K562 (cell line): ENCODE results near the gene FILIP1L. TPM values are rescaled to one million over a fixed set of nuclear protein-coding genes. Genes with fewer than 3 reads are reported as not detected.

Experiments
- ADNP ChIP-seq: fragments of 200-800 bp; sonication (Bioruptor generic); IDR thresholded peaks from 2 replicates; pipeline ENCODE4 v1.6.1; 2016; ENCODE audit warnings: missing genetic modification characterization, missing compliant biosample characterization
- CBX2 ChIP-seq: fragments of 200-600 bp; sonication (generic); IDR thresholded peaks from one replicate; pipeline ENCODE4 v1.6.1; 2012; ENCODE audit warnings: mild to moderate bottlenecking, low read length, inconsistent platforms; ENCODE audit not compliant: insufficient read depth, poor library complexity, severe bottlenecking
- EGR1 ChIP-seq: fragments of 450-650 bp; conservative IDR thresholded peaks from 2 replicates; pipeline ENCODE4 v1.6.1; 2017; ENCODE audit warnings: mild to moderate bottlenecking
- ESRRA ChIP-seq: fragments of 450-650 bp; IDR thresholded peaks from 2 replicates; pipeline ENCODE4 v1.6.1; 2014; ENCODE audit warnings: low read depth, mild to moderate bottlenecking, moderate library complexity, borderline replicate concordance
- HNRNPLL ChIP-seq: fragments of 200-400 bp; formaldehyde crosslinking; IDR thresholded peaks from 2 replicates; pipeline ENCODE4 v1.6.1; 2017; ENCODE audit warnings: low read length, low read depth, mild to moderate bottlenecking; ENCODE audit not compliant: poor library complexity, severe bottlenecking
- IFI16 ChIP-seq: fragments of 250-450 bp; sonication (Bioruptor Pico); IDR thresholded peaks from 2 replicates; pipeline ENCODE4 v2.1.2; 2022; ENCODE audit warnings: mild to moderate bottlenecking, inconsistent platforms
- KAT2B ChIP-seq: IDR thresholded peaks from one replicate; pipeline ENCODE4 v1.6.1; 2012; ENCODE audit warnings: low read depth, mild to moderate bottlenecking, control low read depth, inconsistent platforms, low read length, moderate library complexity
- NFATC3 ChIP-seq: fragments of 450-650 bp; IDR thresholded peaks from 2 replicates; pipeline ENCODE4 v1.6.1; 2017; ENCODE audit warnings: mild to moderate bottlenecking
- NKRF ChIP-seq: fragments of 450-650 bp; IDR thresholded peaks from 2 replicates; pipeline ENCODE4 v1.6.1; 2016; ENCODE audit warnings: borderline replicate concordance
- NR2C1 ChIP-seq, 2 experiments: fragments of 450-650 bp; IDR thresholded peaks; 2 replicates each; pipeline ENCODE4 v1.6.1; 2017; ENCODE audit warnings: mild to moderate bottlenecking in 2 of 2, antibody characterized with exemption in 1 of 2, inconsistent platforms in 1 of 2, missing compliant biosample characterization in 1 of 2, missing genetic modification characterization in 1 of 2
- OTX1 ChIP-seq: fragments of 450-650 bp; formaldehyde crosslinking; IDR thresholded peaks from 2 replicates; pipeline ENCODE4 v1.4.0; 2022; ENCODE audit warnings: mild to moderate bottlenecking
- RNF2 ChIP-seq: sonication (generic); IDR thresholded peaks from 2 replicates; pipeline ENCODE4 v1.6.1; 2016
- TCF3 ChIP-seq: sonication (generic); formaldehyde crosslinking; IDR thresholded peaks from 2 replicates; pipeline ENCODE4 v1.4.0; 2020; ENCODE audit warnings: mild to moderate bottlenecking, missing genetic modification reagents
- ZBTB12 ChIP-seq: fragments of 250-450 bp; sonication (Bioruptor Pico); IDR thresholded peaks from 2 replicates; pipeline ENCODE4 v1.4.0; 2020
- ZNF277 ChIP-seq: fragments of 250-450 bp; sonication (Bioruptor Pico); IDR thresholded peaks from 2 replicates; pipeline ENCODE4 v1.8.0; 2022; ENCODE audit warnings: inconsistent platforms, mild to moderate bottlenecking, moderate library complexity, borderline replicate concordance
- ZNF766 ChIP-seq: fragments of 200-800 bp; sonication (Bioruptor generic); conservative IDR thresholded peaks from 2 replicates; pipeline ENCODE4 v1.6.1; 2016; ENCODE audit warnings: missing genetic modification characterization, missing compliant biosample characterization
- ZNF830 ChIP-seq: fragments of 250-450 bp; sonication (Bioruptor Pico); IDR thresholded peaks from 2 replicates; pipeline ENCODE4 v1.5.0; 2021; ENCODE audit warnings: mild to moderate bottlenecking
- polyA plus RNA-seq, 8 experiments: library from polyadenylated mRNA; depleted of rRNA in 4 of 8; stranded (reverse) in 5 of 8; unstranded in 3 of 8; fragments of >200 nt; fragmentation: Nextera tagmentation in 2 of 8; fragmentation: Illumina TruSeq in 1 of 8; extraction: Ambion mirVana in 2 of 8; extraction: Trizol in 1 of 8; gene quantifications; 2 replicates each; pipeline versions ENCODE4 v1.2.1 to v1.2.3, GENCODE V29; 2011 to 2014; ENCODE audit warnings: inconsistent platforms in 1 of 8, missing spikeins in 1 of 8
- total RNA-seq, 7 experiments: library from RNA; depleted of rRNA in 6 of 7; stranded (reverse); fragments of >200 nt in 6 of 7; fragmentation: Illumina TruSeq in 2 of 7; extraction: Trizol in 2 of 7; gene quantifications; 2 replicates each; pipeline versions ENCODE4 v1.2.1 to v1.2.3, GENCODE V29; 2011 to 2021; ENCODE audit warnings: low replicate concordance in 1 of 7
- TF ChIP-seq, protein P1 (sequence below): fragments of 200-400 bp; formaldehyde crosslinking; IDR thresholded peaks from 2 replicates; pipeline ENCODE4 v1.6.1; 2017; ENCODE audit warnings: mild to moderate bottlenecking, low read depth, low read length, moderate library complexity
- TF ChIP-seq, protein P2 (sequence below): fragments of 200-800 bp; sonication (Bioruptor generic); IDR thresholded peaks from 2 replicates; pipeline ENCODE4 v1.6.1; 2017; ENCODE audit warnings: missing genetic modification characterization, missing compliant biosample characterization

The FILIP1L gene
- total and polyA plus RNA-seq, 9 of the 15 experiments (the other 6 are each of a cell fraction or from before 2014, with no cell fraction given) = 0.50 to 2.1 (median 1.1) TPM

DNA sequence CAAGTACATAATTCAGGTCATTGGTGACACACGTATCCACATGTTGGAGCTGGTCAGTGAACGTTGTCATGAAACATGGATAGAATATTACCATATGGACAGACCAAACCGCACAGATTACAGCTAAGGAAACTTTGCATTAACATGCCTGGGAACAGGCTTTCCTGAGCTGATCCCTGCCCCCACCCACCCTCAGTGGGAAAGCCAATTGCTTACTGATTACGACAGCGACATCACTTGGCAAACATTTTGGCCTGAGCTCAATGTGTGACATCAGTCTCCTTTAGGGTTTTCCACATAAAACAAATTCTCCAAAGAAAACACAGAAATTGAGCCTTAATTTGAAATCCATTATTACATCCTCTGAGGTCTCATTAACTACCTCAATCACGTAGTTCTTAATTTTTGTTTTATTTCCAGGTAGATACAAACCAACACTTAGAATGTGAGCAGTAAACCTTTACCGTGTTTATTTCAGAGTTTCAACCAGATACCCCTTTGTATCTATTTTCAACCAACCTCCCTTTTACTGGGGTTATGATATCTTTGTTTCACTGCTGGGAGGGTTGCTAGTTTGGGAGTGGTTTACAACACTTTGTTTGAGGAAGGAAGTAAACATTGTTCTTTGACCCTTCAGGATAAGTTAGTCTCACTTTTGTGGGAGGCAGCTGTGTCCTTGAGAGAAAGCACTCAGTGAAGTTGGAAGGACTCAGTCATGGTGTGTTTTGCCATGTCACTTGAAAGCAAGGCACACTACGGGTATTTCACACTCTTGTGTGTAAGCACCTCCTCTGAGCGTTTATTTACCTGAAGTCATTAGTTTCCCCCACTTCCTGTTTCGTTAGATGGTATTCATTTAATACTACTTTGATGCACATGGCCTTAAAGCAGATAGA, 193.6 kb downstream of the FILIP1L start (continued):
- TF ChIP-seq CBX2 = no peak
- no peak for TF ChIP-seq OTX1
- no peak for TF ChIP-seq TCF3
- no peak for TF ChIP-seq NFATC3
- TF ChIP-seq ZNF766 (CRISPR knock-in tag) = no peak; the same call in 1 of the 2 replicates
- TF ChIP-seq ESRRA = 0 out of 2 replicates have a peak, but pooled peaks have one; percentile 43
- no peak for TF ChIP-seq ZNF277 (CRISPR knock-in tag)
- TF ChIP-seq, protein P1, sequence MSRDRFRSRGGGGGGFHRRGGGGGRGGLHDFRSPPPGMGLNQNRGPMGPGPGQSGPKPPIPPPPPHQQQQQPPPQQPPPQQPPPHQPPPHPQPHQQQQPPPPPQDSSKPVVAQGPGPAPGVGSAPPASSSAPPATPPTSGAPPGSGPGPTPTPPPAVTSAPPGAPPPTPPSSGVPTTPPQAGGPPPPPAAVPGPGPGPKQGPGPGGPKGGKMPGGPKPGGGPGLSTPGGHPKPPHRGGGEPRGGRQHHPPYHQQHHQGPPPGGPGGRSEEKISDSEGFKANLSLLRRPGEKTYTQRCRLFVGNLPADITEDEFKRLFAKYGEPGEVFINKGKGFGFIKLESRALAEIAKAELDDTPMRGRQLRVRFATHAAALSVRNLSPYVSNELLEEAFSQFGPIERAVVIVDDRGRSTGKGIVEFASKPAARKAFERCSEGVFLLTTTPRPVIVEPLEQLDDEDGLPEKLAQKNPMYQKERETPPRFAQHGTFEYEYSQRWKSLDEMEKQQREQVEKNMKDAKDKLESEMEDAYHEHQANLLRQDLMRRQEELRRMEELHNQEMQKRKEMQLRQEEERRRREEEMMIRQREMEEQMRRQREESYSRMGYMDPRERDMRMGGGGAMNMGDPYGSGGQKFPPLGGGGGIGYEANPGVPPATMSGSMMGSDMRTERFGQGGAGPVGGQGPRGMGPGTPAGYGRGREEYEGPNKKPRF = no peak
- no peak for TF ChIP-seq ZNF830 (CRISPR knock-in tag)
- no peak for TF ChIP-seq NR2C1 (IDR thresholded peaks at IDR 0.05)
- peak; percentile 39; the same call in 1 of the 2 replicates for TF ChIP-seq NR2C1 (tag; IDR thresholded peaks at IDR 0.05)
- no peak for TF ChIP-seq IFI16 (CRISPR knock-in tag)
- no peak for TF ChIP-seq KAT2B
- TF ChIP-seq ZBTB12 (CRISPR knock-in tag) = no peak
- no peak for TF ChIP-seq HNRNPLL
- no peak for TF ChIP-seq ADNP (tag)
- TF ChIP-seq NKRF = no peak
- TF ChIP-seq, protein P2, sequence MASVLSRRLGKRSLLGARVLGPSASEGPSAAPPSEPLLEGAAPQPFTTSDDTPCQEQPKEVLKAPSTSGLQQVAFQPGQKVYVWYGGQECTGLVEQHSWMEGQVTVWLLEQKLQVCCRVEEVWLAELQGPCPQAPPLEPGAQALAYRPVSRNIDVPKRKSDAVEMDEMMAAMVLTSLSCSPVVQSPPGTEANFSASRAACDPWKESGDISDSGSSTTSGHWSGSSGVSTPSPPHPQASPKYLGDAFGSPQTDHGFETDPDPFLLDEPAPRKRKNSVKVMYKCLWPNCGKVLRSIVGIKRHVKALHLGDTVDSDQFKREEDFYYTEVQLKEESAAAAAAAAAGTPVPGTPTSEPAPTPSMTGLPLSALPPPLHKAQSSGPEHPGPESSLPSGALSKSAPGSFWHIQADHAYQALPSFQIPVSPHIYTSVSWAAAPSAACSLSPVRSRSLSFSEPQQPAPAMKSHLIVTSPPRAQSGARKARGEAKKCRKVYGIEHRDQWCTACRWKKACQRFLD (CRISPR knock-in tag) = peak; percentile 18; the same call in 1 of the 2 replicates
- no peak for TF ChIP-seq RNF2
- TF ChIP-seq EGR1 = no peak
